A549 (cell line): ENCODE results near the gene PSG11. TPM values are rescaled to one million over a fixed set of nuclear protein-coding genes. Genes with fewer than 3 reads are reported as not detected.

Experiments used
- polyA plus RNA-seq, 4 experiments: library from polyadenylated mRNA; depleted of rRNA in 3 of 4; stranded (reverse); fragments of >200 nt; fragmentation: RNase III in 1 of 4; extraction: RNeasy Plus Mini Kit Qiagen cat#74134 plus additional on column Dnase treatment in 1 of 4; gene quantifications; 2 replicates in 3 of 4; 3 replicates in 1 of 4; pipeline ENCODE4 v1.2.3, GENCODE V29; 2011 to 2017

PSG11 gene
- polyA plus RNA-seq, 2 of the 4 experiments (the other 2 are of a cell fraction), result not detected

Other genes with a start within 250 kb of the PSG11 start
- gene PSG1, start 146.8 kb downstream of the PSG11 start, polyA plus RNA-seq (2011; rRNA removed), result 0.16 and 0.22 TPM in 2 replicates
- gene PSG1, start 146.8 kb downstream of the PSG11 start, polyA plus RNA-seq (2017; fragmentation: RNase III; extraction: RNeasy Plus Mini Kit Qiagen cat#74134 plus additional on column Dnase treatment), result 0.28 to 0.41 TPM (median 0.30 TPM) in 3 replicates
- gene PSG6, start 108.6 kb downstream of the PSG11 start, polyA plus RNA-seq (2011; rRNA removed), result 0.05 TPM in 1 of 2 replicates, not detected in the other
- not detected in 3 replicates for gene PSG6, start 108.6 kb downstream of the PSG11 start, polyA plus RNA-seq (2017; fragmentation: RNase III; extraction: RNeasy Plus Mini Kit Qiagen cat#74134 plus additional on column Dnase treatment)
- not detected in 2 replicates for gene PSG7, start 89.3 kb downstream of the PSG11 start, polyA plus RNA-seq (2011; rRNA removed)
- 0.07 TPM in 1 of 3 replicates, not detected in the others for gene PSG7, start 89.3 kb downstream of the PSG11 start, polyA plus RNA-seq (2017; fragmentation: RNase III; extraction: RNeasy Plus Mini Kit Qiagen cat#74134 plus additional on column Dnase treatment)
- not detected in 2 replicates for gene PSG2, start 56.2 kb upstream of the PSG11 start, polyA plus RNA-seq (2011; rRNA removed)
- gene PSG2, start 56.2 kb upstream of the PSG11 start, polyA plus RNA-seq (2017; fragmentation: RNase III; extraction: RNeasy Plus Mini Kit Qiagen cat#74134 plus additional on column Dnase treatment), result not detected in 3 replicates
- gene PSG5, start 160.1 kb upstream of the PSG11 start, polyA plus RNA-seq (2011; rRNA removed), result 0.26 and 0.29 TPM in 2 replicates
- gene PSG5, start 160.1 kb upstream of the PSG11 start, polyA plus RNA-seq (2017; fragmentation: RNase III; extraction: RNeasy Plus Mini Kit Qiagen cat#74134 plus additional on column Dnase treatment), result 0.35 to 0.39 TPM (median 0.36 TPM) in 3 replicates
- gene PSG4, start 179.2 kb upstream of the PSG11 start, polyA plus RNA-seq (2011; rRNA removed), result 0.52 and 0.56 TPM in 2 replicates
- gene PSG4, start 179.2 kb upstream of the PSG11 start, polyA plus RNA-seq (2017; fragmentation: RNase III; extraction: RNeasy Plus Mini Kit Qiagen cat#74134 plus additional on column Dnase treatment), result 0.58 to 1.0 TPM (median 0.78 TPM) in 3 replicates
- 0.03 and 0.07 TPM in 2 replicates for gene PSG9, start 243.1 kb upstream of the PSG11 start, polyA plus RNA-seq (2011; rRNA removed)
- 0.08 to 0.13 TPM in 2 of 3 replicates, not detected in the other for gene PSG9, start 243.1 kb upstream of the PSG11 start, polyA plus RNA-seq (2017; fragmentation: RNase III; extraction: RNeasy Plus Mini Kit Qiagen cat#74134 plus additional on column Dnase treatment)